Prostate gland (tissue), 2 donors: Measurements from ENCODE around the gene POMC. TPM values are rescaled to one million over a fixed set of nuclear protein-coding genes. Genes with fewer than 3 reads are reported as not detected.

Experiments
- DNase-seq: peaks from one replicate; pipeline ENCODE4 v3.0.0-alpha.2; 2019; ENCODE audit warnings: low spot score
- H3K27ac ChIP-seq, 2 donors: fragments of 200-600 bp; sonication (generic); 2 replicates each; pipeline ENCODE4 v1.5.1; 2017 to 2019
- H3K27me3 ChIP-seq: fragments of 200-600 bp; sonication (generic); replicated peaks from 2 replicates; pipeline ENCODE4 v1.5.1; 2019; ENCODE audit not compliant: insufficient read depth
- H3K36me3 ChIP-seq, 2 donors: fragments of 200-600 bp; sonication (generic); 1 replicate in 1 of 2; 2 replicates in 1 of 2; pipeline versions ENCODE4 v1.5.1 to v1.8.1; 2017 to 2019
- H3K4me1 ChIP-seq: fragments of 200-600 bp; sonication (generic); replicated peaks from 2 replicates; pipeline ENCODE4 v1.5.1; 2019
- H3K4me3 ChIP-seq, 2 donors: fragments of 200-600 bp; sonication (generic); 2 replicates each; pipeline ENCODE4 v1.5.1; 2017 to 2019
- H3K9me3 ChIP-seq: fragments of 200-600 bp; sonication (generic); 2 replicates; pipeline ENCODE4 v1.5.1; 2017
- POLR2A ChIP-seq: fragments of 450-650 bp; IDR thresholded peaks from one replicate; pipeline ENCODE4 v1.6.1; 2016; ENCODE audit warnings: antibody characterized with exemption, mild to moderate bottlenecking
- POLR2AphosphoS5 ChIP-seq: sonication (generic); formaldehyde crosslinking; IDR thresholded peaks from one replicate; pipeline ENCODE4 v1.6.1; 2017; ENCODE audit warnings: antibody characterized with exemption
- WGBS: methylation state at CpG from one replicate; pipeline ENCODE4 v1.1.5; 2018; 5-methylcytosine and 5-hydroxymethylcytosine counted together
- intact Hi-C: fragments of 100-400 bp; cut with DNase I; formaldehyde crosslinking; loops from one replicate; pipeline ENCODE4 v1.14.2; 2022
- total RNA-seq, 2 donors: library from RNA; depleted of rRNA; stranded (reverse); fragments of >200 nt; gene quantifications; one replicate each; pipeline ENCODE4 v1.1.0, GENCODE V29; 2016
- TF ChIP-seq, protein P1 (sequence below), 4 experiments: fragments of 200-600 bp in 2 of 4; fragments of 450-650 bp in 2 of 4; sonication (generic) in 2 of 4; IDR thresholded peaks; 1 replicate in 3 of 4; 2 replicates in 1 of 4; pipeline ENCODE4 v1.5.1; 2016 to 2019; ENCODE audit warnings: antibody characterized with exemption in 4 of 4, mild to moderate bottlenecking in 2 of 4, moderate library complexity in 2 of 4

POMC gene
- total RNA-seq, 2 donors from 2014 or later = 2.6 to 31.0 TPM

DNA sequence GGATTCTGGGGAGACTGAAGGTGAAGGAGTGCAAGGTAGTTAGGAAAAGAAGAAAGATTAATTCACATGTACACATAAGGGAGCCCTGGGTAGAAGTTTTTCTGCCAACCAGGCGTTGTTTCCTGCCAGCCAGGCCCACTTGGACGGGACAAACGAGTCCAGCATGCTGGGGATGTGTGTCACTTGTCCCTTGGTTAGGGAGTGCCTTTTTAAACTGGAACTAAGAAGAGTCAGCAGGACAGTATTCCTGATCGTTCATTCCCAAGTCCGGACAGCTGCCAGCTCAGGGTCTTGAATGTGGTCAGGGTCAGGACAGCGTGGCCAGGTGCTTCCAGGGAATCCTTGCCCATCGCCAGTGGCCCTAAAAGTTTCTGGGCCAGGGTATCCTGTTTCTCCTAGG is 43.2 kb downstream of the POMC start:
- intact Hi-C loops = loop anchor here (5.0 kb wide), 1 partner anchor 83 kb away; the partner anchor contains the start of gene EFR3B
- DNase-seq = no peak
- no peak overlapping the region for H3K27ac ChIP-seq
- TF ChIP-seq POLR2A = no peak
- TF ChIP-seq, protein P1, sequence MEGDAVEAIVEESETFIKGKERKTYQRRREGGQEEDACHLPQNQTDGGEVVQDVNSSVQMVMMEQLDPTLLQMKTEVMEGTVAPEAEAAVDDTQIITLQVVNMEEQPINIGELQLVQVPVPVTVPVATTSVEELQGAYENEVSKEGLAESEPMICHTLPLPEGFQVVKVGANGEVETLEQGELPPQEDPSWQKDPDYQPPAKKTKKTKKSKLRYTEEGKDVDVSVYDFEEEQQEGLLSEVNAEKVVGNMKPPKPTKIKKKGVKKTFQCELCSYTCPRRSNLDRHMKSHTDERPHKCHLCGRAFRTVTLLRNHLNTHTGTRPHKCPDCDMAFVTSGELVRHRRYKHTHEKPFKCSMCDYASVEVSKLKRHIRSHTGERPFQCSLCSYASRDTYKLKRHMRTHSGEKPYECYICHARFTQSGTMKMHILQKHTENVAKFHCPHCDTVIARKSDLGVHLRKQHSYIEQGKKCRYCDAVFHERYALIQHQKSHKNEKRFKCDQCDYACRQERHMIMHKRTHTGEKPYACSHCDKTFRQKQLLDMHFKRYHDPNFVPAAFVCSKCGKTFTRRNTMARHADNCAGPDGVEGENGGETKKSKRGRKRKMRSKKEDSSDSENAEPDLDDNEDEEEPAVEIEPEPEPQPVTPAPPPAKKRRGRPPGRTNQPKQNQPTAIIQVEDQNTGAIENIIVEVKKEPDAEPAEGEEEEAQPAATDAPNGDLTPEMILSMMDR (IDR thresholded peaks at IDR 0.05) = no peak
- TF ChIP-seq POLR2AphosphoS5 = no peak
- H3K9me3 ChIP-seq = no peaks in the 10 kb centered on the region
- no peaks in the 10 kb centered on the region for H3K4me1 ChIP-seq
- 76% methylated on average over 7 of the region's 7 CpGs for WGBS
- H3K36me3 ChIP-seq = no peaks in the 10 kb centered on the region
- no peaks in the 10 kb centered on the region for H3K27me3 ChIP-seq
- H3K4me3 ChIP-seq = no peak overlapping the region

GRCh38 chr2:25123682-25124081 is 44.7 kb downstream of the POMC start:
- 68% methylated on average over 5 of the region's 5 CpGs for WGBS
- no peak for DNase-seq
- Histone ChIP-seq H3K4me1 (no peaks in the 10 kb centered on the region), H3K27me3 (no peaks in the 10 kb centered on the region), H3K4me3 (no peak overlapping the region), H3K36me3 (no peaks in the 10 kb centered on the region), H3K9me3 (no peaks in the 10 kb centered on the region), H3K27ac (no peak overlapping the region)
- intact Hi-C loops = no loop called here
- TF ChIP-seq, protein P1 (IDR thresholded peaks at IDR 0.05) = no peak
- TF ChIP-seq POLR2AphosphoS5 (no peak), POLR2A (no peak)

- no peak overlapping the region for H3K27ac ChIP-seq
- H3K9me3 ChIP-seq = no peaks in the 10 kb centered on the region
- 92% methylated on average over 3 of the region's 3 CpGs for WGBS
- no peaks in the 10 kb centered on the region for H3K4me1 ChIP-seq
- intact Hi-C loops = no loop called here
- TF ChIP-seq, protein P1 (IDR thresholded peaks at IDR 0.05) = no peak
- H3K4me3 ChIP-seq = no peak overlapping the region
- no peak for DNase-seq
- H3K36me3 ChIP-seq = no peaks in the 10 kb centered on the region
- H3K27me3 ChIP-seq = no peaks in the 10 kb centered on the region
Measured at GRCh38 chr2:25122367-25122766, 46.0 kb downstream of the POMC start.

GRCh38 chr2:25119263-25119662 is 49.1 kb downstream of the POMC start:
- H3K27me3 ChIP-seq = no peaks in the 10 kb centered on the region
- no peak for DNase-seq
- intact Hi-C loops = no loop called here
- no peaks in the 10 kb centered on the region for H3K9me3 ChIP-seq
- TF ChIP-seq POLR2AphosphoS5 = no peak
- TF ChIP-seq, protein P1 (IDR thresholded peaks at IDR 0.05) = no peak
- TF ChIP-seq POLR2A = no peak
- no peak overlapping the region for H3K27ac ChIP-seq
- WGBS = 86% methylated on average over 11 of the region's 11 CpGs
- no peaks in the 10 kb centered on the region for H3K4me1 ChIP-seq
- H3K36me3 ChIP-seq = no peaks in the 10 kb centered on the region
- H3K4me3 ChIP-seq = no peak overlapping the region

DNA sequence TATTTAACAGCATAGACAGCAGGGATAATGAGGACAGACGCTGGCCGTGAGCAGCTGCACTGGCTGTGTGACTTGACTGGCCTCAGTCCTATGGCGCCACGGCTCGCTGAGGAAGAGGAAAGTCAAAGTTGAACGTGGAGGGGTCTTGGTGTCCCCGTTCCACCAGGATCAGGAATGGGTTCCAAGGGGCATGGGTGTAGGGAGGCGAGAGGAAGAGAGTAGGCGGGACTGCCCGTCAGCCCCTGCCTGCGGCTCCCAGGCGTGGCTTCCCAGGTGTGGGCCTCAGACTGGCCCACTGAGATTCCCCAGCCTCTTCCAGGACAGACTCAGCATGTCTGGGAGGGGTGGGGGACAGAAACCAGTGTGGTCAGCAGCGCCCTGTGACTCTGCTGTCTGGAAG is 51.4 kb downstream of the POMC start:
- TF ChIP-seq POLR2AphosphoS5 (no peak), POLR2A (no peak)
- TF ChIP-seq, protein P1 (IDR thresholded peaks at IDR 0.05) = no peak
- H3K27me3 ChIP-seq = no peaks in the 10 kb centered on the region
- no peak overlapping the region for H3K27ac ChIP-seq
- no peak for DNase-seq
- no peaks in the 10 kb centered on the region for H3K9me3 ChIP-seq
- intact Hi-C loops = no loop called here
- no peaks in the 10 kb centered on the region for H3K4me1 ChIP-seq
- H3K36me3 ChIP-seq = no peaks in the 10 kb centered on the region
- WGBS = 90% methylated on average over 13 of the region's 13 CpGs
- H3K4me3 ChIP-seq = no peak overlapping the region
